Measurements from ENCODE around the gene TRIM17.

DNA sequence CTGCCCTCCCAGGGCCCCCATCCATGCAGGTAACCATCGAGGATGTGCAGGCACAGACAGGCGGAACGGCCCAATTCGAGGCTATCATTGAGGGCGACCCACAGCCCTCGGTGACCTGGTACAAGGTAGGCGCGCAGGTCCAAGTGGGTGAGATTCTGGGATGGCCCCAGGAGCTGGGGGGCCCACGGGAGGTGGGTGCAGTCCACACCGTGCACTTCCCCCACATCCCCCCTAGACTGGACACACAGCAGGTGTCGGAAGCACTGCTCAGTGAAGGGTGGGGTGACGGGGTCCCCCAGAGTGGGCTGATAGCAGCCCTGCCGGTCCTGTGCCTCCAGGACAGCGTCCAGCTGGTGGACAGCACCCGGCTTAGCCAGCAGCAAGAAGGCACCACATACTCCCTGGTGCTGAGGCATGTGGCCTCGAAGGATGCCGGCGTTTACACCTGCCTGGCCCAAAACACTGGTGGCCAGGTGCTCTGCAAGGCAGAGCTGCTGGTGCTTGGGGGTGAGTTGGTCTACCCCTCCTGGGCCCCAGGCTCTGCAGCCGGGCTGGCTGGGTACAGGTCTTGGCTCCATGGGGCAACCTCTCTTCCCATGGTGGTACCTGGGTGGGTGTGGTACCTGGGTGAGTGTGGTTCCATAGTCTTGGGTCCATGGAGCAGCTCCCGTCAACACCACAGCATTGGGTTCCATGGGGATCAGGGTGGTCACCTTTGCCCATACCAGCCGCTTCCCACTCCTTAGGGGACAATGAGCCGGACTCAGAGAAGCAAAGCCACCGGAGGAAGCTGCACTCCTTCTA is 50.4 kb downstream of the TRIM17 start:
- no peak for TF ChIP-seq CTCF (IDR thresholded peaks at IDR 0.05; ENCODE audit: borderline replicate concordance, extremely low read depth, low read length, poor library complexity, severe bottlenecking)
- TF ChIP-seq EZH2 (IDR thresholded peaks at IDR 0.05; ENCODE audit: borderline replicate concordance, low read depth, low read length, severe bottlenecking) = no peak
